GM13977 (cell line): ENCODE measurements around the gene FDX1.
A peak's percentile ranks its signal among the peaks of the same experiment; 100 is the strongest.

Experiments
- DNase-seq: peaks from one replicate; pipeline ENCODE4 v3.0.0; 2012; ENCODE audit warnings: low spot score
- in situ Hi-C: fragments of 300-500 bp; cut with MboI; formaldehyde crosslinking; loops from one replicate; pipeline ENCODE4 v1.12.0; 2022; ENCODE audit warnings: low sequenced_read_pairs, low pct_unique_long_range_greater_than_20kb, mixed read lengths, inconsistent platforms; ENCODE audit not compliant: unreplicated experiment
- TF ChIP-seq, protein P1 (sequence below): IDR thresholded peaks from 2 replicates; pipeline ENCODE4 v1.5.1; 2012; ENCODE audit warnings: mild to moderate bottlenecking, control low read depth; ENCODE audit not compliant: insufficient read depth; ENCODE audit errors: extremely low read depth, missing control alignments

Gene FDX1

DNA sequence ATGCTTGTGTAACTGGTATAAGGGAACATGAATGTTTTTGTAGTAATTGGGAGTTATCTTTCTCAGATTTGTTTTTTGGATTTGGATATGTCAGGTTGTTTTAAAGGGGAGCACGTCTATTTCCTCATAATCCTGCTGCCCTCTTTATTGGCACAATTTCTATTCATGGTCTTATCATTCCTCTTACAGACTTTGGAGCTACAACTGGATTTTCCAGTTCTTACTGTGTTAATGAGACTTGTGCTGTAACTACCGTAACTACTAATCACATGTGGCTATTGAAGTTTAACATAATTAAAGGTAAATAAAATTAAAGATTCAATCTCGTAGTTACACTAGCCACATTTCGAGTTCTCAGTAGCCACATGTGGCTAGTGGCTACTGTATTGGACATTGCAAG lies 1.9 kb downstream of the FDX1 start:
- TF ChIP-seq, protein P1, sequence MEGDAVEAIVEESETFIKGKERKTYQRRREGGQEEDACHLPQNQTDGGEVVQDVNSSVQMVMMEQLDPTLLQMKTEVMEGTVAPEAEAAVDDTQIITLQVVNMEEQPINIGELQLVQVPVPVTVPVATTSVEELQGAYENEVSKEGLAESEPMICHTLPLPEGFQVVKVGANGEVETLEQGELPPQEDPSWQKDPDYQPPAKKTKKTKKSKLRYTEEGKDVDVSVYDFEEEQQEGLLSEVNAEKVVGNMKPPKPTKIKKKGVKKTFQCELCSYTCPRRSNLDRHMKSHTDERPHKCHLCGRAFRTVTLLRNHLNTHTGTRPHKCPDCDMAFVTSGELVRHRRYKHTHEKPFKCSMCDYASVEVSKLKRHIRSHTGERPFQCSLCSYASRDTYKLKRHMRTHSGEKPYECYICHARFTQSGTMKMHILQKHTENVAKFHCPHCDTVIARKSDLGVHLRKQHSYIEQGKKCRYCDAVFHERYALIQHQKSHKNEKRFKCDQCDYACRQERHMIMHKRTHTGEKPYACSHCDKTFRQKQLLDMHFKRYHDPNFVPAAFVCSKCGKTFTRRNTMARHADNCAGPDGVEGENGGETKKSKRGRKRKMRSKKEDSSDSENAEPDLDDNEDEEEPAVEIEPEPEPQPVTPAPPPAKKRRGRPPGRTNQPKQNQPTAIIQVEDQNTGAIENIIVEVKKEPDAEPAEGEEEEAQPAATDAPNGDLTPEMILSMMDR = no peak
- no peak for DNase-seq
- in situ Hi-C loops = loop anchor here (10.0 to 25.0 kb wide), 2 partner anchors 227 to 1006 kb away; no protein-coding TSS in a partner anchor

DNA sequence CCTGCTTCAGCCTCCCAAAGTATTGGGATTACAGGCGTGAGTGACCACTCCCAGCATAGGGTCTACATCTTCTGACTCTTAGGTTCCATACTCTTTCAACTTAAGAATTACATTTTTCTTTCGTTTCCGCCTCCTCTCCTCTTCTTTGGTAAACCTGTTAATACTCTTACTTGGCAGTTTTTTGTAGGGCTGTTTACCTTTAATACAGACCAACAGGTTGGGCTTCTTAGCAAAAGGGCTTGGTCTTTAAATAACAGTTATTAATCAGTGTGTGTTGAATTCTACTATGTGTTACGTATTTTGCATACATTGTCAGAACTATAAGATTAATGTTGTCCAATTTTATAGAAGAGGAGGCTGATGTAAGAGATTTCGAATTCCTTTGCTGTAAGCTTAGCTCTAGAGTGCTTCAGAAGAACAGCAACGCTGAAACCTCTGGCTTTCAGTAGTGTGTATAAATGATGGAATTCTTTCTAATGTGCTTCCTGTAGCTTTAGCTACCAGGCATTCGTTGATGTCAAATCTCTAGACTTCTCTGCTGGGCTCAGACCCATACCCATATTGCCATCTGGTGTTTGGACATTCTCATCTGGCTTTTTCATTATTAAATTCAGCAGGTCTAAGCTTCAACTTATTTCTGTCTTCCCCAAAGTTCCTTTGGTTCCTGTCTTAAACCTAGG lies 3.1 kb downstream of the FDX1 start:
- no peak for DNase-seq
- TF ChIP-seq, protein P1 = no peak
- in situ Hi-C loops = loop anchor here (10.0 to 25.0 kb wide), 2 partner anchors 228 to 1004 kb away; no protein-coding TSS in a partner anchor

DNA sequence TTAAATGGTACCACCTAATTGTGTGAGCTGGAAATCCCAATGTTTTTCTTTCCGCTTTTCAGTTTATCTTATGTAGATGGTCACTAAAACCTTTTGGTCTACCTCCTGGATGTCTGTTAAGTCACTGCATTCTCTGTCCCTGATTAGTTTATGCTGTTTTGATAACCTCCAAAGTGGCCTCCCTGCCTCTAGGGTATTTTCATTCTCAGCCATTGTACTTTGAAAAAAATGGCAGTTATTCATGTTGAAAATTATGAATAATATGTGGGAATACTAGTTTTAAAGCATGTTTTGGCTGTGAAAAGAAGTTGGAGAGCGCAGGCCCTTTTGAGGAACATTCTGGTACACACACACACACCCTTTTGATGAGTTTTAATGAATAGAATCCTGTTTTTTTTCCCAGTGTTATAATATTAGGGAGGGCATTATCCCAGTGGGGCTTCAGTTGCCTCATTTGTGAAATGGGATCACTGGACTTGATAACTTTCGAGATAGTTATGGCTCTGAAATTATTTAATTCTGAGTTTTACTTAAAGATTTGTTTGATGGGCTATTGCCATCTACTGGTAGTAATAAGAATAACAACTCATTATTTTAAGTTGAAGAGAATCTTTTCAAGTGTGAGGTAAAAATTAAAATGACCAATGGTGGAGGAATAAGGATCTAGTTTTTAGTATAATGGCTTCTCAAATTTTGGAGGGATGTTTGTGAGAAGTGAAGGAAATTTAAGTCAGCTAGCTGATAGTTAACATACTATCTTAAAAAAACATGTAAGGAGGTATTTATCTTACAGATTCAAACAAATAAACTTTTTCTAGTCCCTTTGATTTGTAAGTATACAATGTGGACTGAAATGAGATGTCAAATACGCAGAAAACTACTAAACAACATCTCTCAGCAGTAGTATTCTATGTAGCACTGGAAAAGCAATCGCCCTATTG lies 3.9 kb downstream of the FDX1 start:
- in situ Hi-C loops = loop anchor here (10.0 to 25.0 kb wide), 2 partner anchors 229 to 1004 kb away; no protein-coding TSS in a partner anchor
- TF ChIP-seq, protein P1 = peak; percentile 49
- DNase-seq = peak; percentile 46

DNA sequence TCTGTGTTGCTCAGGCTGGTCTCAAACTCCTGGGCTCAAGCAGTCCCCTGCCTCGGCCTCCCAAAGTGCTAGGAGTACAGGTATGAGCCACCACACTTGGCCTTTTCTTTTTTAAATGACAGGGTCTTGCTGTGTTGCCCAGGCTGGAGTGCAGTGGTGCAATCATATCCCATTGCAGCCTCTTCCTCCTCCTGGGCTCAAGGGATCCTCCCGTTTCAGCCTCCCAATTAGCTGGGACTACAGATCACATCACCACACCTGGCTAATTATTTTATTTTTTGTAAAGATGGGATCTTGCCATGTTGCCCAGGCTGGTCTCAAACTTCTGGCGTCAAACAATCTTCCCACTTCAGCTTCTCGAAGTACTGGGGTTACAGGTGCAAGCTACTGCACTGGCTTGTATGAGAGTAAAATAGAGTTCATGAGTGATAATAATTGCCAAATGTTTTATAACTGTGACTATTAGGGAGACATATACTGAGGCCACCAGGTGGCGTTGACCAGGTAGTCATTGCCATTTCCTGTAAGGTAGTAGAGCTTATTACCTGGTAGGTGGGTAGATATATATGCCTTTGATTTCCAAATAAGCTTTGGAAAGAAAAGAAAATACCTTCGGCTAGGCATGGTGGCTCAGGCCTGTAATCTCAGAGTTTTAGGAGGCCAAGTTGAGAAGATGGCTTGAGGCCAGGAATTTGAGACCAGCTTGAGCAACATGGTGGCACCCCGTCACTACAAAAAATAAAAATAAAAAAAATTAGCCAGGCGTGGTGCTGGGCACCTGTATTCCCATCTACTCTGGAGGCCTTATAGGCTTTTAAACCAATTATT lies 5.4 kb downstream of the FDX1 start:
- TF ChIP-seq, protein P1 = peak; percentile 45
- in situ Hi-C loops = loop anchor here (10.0 to 25.0 kb wide), 2 partner anchors 230 to 1002 kb away; no protein-coding TSS in a partner anchor
- no peak for DNase-seq

DNA sequence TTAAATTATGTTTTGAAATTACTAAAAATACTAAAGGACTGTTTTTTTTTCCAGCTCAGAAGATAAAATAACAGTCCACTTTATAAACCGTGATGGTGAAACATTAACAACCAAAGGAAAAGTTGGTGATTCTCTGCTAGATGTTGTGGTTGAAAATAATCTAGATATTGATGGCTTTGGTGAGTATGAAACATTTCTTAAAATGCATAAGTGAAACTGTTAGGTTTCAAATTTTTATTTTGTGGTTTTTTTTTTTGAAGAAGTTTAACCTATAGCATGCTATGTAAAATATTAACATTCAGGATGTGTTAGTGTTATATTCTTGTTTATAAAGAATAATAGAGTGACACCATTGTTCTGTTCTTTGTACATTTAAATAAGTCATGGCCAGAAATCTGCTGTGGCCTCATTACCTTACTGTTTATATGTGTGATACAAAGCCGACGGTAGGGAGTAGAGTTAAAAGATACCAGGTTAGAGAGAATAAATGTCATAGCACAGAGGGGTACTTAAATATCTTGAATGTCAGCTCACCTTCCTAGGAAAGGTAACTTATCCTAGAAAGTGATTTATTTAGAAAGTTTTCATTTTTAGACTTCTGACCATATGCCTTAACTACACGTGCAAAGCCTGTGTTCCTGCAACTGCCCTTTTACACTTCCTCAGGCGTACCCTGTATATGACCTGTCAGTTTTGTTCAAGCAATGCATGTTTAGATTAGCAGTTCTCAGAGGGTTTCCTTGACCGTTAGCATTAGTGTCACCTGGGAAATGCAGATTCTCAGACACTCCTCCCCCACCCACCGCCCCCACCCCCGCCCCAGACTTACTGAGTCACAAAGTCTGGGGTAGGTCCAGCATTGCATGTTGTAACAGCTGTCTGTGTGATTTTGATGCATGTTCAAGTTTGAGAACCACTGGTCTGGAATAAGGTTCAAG lies 6.3 kb downstream of the FDX1 start:
- DNase-seq = no peak
- TF ChIP-seq, protein P1 = no peak
- in situ Hi-C loops = loop anchor here (10.0 to 25.0 kb wide), 2 partner anchors 231 to 1001 kb away; no protein-coding TSS in a partner anchor
